Measurements from ENCODE around the gene MAK.

DNA sequence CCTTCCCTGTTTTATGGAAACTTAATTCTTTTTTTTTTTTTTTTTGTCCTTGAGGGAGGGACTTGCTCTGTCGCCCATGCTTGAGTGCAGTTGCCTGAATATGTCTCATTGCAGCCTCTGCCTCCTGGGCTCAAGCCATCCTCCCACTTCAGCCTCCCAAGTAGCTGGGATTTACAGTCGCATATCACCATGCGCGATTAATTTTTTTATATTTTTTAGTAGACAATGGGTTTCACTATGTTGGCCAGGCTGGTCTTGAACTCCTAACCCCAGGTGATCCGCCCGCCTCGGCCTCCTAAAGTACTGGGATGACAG lies 114.8 kb downstream of the MAK start:
- TF ChIP-seq CTCF (IDR thresholded peaks at IDR 0.05) (no peak), POLR2A (IDR thresholded peaks at IDR 0.05) (no peak)
